GM18502 (cell line): ENCODE measurements around the gene CDC7.

ENCODE experiments used
- ATAC-seq: cut with Tn5 transposase; IDR thresholded peaks from one replicate; pipeline ENCODE4 v1.9.1; 2021; ENCODE audit warnings: mild to moderate bottlenecking; ENCODE audit not compliant: unreplicated experiment, poor library complexity

CDC7 gene

DNA sequence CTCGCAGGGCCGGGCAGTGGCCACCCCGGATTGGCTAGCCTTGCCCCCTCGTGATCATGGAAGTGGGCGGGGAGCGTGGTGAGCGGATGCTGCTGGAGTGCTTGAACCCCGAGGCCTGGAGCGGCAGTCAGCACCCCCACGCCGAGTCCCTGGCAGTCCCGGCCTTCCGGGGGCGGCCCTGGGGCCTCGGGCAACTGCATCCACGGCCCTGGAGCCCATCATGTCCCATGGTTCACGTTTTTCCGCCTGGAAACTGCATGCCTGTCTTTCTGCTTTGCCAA is 45.6 kb downstream of the CDC7 start:
- ATAC-seq, result no peak

DNA sequence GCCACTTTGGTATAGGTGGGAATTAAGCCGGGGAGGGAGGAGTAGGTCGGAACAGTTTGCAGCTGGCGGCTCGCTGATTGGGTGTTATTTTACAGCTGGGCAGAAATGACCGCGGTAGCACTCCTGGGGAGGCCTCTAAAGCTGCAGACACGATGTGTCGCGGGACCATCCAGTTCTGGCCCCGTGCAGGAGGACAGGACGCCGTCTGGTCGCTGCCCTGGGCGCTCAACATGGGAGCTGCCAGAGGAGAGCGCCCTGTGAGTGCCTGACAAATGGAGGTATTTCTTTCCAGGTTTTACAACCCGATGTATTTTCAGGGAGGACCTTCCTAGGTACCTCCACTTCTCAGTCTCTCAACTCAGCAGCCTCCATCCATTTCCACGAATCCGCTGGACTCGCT is 46.2 kb downstream of the CDC7 start:
- no peak for ATAC-seq

DNA sequence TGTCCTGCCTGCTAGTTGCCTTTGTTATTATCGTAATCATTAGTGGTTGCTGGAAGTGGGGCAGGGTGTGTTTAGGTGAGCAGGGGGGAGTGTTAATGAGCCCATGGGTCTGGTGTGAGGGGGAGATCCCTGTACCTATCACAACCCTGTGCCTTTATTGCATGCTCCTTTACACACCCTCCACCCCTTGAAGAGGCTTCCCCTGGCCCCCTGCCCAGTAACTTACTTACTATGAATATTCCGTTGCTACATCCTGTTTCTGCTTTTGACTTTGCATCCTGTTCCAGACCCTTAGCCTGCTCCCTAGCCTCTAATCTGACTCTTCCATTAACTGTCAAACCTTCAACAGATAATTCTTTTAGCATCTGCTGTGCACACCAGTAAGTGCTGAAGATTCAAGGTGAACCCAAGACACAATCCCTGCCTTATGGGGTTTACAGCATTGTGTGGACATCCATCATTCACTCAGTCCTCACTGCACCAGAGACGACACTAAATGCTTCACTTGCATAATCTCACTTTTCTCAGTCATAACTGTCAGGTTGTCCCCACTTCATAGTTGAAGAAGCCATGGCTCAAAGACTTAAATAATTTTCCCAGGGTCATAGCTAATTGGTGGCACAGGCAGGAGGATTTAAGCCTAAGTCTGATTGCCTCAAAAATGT is 47.9 kb downstream of the CDC7 start:
- ATAC-seq, result peak; percentile 57

DNA sequence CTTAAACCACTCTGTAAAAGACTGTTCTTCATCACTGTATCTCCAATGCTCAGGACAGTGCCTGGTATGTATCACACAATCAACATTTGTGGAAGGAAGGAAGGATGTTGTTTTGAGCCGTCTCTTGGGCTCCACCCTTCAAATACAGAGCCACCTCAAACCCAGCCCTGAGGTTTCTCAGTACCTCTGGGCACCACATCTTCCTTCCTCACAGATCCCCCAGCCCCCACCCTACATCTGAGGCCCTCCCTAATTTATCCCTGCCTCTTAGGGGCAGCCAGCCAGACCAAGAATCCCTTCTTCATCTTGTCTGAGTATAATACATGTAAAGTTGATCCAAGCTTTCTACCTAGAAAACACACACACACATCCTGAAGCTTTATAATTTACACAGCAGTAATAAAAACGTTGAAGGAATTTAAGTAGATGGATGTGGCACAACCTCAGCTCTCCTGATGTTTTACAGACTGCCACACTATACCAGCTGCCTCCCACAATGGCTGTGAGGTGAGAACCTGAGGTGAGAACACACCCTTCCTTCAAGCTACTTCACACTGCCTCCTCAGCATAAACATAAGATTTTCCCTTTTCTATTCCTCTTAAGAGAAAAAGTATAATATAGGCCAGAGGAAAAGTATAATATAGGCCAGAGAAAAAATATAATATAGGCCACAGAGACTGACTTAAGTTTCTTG is 48.5 kb downstream of the CDC7 start:
- ATAC-seq, result peak; percentile 61

DNA sequence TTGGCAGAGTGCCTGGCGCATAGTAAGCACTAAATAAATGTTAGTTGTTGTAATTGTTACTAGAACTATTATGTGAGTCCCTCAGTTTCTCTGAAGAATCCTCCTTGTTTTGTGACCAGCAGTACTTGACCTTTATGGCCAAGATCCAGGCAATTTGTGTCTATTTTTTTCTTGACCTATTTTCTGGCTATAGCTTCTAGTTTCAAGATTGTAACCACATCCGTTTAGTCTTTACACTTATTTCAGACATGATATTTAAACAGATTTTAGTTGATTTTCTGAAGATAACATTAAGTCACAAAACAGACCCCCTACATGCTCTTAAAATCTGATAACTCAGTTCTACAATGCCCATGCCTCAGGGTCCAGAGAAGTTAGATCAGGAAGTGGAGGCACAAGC is 50.3 kb downstream of the CDC7 start:
- no peak for ATAC-seq

DNA sequence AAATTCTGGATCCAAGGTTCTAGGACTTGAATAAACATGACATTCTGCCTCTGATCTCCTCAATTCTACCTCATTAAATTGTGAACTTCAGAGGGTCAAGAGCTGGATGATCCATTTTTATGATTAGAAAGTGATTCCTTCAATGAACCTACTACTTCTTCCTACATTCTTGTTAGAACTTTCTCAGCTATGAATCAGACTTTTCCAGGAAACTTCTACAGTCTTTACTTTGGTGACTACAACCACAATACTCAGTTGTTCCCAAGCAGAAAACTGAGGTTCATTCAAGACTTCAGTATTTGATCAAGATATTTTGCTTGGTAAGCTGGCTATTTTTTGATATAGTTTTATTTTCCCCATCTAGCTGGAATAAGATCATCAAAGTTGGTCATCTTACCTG is 51.4 kb downstream of the CDC7 start:
- no peak for ATAC-seq

DNA sequence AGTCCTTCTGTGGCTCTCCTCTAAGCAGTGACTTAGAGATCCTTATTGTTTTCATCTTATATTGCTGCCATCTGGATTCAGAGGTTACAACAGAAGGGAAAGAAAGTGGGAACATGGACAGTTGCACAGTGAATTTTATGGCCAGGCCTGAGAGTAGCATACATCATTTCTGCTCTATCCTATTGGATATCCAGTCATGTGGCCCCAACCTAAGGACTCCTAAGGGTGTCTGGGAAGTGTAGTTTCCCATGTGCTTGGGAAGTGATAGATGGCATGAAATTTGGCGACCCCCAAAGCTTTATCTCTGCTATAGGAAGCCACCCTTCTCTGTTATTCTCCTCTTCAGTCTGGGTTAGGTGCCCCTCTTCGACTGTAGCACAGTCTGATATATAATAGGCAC is 51.9 kb downstream of the CDC7 start:
- ATAC-seq, result no peak

DNA sequence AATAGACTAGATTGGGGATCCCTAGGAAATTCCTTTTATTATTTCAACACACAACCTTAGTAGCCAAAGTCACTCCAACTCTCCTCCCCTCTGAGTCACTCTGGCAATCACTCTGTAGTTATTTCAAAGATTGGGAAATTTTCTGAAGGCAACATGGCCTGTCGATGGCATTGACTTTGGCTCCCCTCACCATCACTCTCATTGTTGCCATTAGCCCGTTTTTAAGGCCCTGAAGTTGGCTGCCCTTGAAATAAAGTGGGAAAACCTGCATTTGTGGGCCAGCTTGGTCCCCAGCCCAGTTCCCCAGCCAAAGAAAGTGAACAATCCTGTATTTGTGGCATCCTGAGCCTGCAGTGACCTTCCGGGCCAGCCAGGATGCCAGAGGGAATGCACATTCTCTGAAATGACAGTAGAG is 52.5 kb downstream of the CDC7 start:
- ATAC-seq, result no peak

DNA sequence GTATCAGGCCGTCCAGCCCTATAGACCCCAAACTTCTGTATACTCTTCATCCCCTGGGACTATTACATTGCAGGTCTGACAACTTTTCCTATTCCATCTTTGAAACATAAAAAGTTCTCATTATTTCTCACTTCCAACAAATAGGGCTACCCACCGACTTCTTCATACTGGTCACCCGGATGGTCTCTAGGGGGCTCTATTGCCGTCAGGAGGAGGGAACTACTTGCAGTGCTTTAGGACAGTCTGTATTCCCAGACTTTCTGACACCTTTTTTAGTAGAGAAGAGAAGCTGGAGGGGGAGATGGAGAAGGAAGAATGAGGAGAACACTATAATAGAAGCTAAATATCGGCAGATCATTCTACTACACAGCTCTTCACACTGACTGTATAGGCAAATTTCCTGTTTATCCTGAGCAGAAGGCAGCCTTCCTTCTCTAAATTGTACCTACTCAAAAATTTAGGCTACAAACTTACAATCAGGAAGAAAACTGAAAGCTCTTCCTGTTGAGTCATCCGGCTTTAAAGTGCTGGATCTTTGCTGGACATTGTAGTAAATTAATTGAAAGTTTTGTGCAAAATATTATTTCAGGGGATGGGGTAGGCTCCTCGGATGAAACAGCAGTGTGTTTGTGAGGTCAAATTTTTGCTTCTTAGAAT is 54.6 kb downstream of the CDC7 start:
- ATAC-seq, result no peak

DNA sequence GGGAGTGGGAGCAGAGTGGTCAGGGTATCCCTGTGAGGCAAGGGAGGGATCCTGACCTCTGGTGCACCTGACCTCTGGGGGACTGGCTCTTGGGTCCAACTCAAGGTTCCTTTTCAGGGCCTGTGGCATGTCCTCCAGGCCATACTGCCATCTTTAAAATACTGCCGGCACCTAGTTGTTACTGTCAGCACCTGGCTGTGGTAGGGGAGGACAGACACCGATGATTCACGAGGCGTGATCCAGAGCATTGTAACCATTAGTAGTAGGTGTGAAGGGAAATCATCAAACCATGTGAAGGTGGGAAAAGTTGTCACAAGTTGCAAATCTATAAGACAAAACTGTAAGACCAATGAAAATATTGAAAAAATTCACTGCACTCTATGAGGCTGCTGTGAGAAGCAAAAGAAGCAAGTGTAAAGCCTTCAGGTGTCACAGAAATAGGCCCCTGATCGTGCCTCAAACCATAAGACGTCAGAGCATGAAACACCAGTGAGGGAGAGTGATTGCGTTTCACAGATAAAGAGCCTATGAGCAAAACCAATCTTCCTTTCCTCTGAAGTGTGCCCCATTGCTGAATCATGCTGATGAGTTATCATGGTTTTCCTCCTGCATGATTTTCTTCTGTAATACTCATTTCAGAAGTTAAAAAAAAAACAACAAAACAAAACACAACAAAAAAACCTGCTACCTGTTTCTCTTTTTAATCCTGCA is 55.3 kb downstream of the CDC7 start:
- ATAC-seq, result peak; percentile 69

DNA sequence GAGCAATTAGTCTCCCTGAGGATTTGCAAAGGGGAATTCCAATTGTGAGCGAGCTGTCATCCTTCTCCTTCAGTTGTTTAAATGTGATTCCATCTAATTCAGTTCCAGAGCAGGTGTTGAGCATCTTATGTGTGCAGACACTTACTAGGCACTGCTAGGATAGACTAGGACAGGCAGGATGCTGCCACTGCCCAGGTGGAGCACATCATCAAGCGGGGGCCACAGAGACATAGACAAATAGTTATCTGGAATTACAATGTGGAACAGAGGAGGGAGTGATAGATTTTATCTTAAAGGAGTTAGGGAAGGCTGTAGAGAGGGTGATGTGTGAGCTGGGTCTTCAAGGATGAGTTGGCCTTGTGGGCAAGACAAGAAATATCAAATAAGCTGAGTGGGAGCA is 55.9 kb downstream of the CDC7 start:
- peak; percentile 8 for ATAC-seq

DNA sequence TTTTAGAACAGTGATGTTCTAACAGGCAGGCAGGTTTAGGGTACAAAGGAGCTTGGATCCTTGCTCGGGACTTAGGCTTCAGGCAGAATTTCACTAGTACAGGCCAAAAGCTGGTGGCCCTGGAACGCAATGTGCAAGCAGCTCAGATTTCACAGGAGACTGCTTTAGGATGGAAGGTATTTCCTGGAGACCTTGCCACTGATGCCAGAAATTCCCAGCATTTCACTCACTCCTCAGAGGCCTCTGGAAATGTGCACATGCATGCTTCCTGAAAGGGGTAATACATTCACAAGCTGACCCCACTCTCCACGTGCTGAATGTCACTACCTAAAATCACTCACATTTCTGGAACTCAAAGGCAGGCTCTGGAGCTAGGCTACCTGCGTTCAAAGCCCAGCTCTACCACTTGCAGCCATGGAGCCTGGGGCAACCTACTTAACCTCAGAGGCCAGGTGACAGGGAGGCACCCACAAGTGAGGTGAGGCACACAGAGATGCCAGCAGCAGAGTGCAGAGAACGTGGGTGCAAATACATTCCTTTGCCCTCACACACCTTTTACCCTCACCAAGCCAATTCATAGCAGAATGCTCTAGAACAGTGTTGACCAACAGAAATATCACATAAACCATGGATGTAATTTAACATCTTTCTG is 56.5 kb downstream of the CDC7 start:
- no peak for ATAC-seq

DNA sequence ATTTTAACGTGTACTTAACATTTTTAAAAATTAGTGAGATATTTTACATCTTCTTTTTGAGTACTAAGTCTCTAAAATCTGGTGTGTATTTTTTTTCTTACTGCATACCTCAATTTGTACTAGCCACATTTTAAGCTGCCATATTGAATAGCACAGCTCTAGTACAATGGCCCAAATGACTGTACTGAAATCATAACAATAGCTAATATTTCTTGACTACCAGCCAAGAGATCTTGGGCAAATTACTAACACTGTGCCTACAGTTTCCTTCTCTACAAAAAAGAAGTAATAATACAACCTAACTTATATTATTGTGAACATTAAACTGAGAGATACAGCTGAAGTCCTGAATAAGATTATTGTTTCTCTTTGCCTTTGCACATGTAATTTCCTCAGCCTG is 57.2 kb downstream of the CDC7 start:
- ATAC-seq, result no peak

DNA sequence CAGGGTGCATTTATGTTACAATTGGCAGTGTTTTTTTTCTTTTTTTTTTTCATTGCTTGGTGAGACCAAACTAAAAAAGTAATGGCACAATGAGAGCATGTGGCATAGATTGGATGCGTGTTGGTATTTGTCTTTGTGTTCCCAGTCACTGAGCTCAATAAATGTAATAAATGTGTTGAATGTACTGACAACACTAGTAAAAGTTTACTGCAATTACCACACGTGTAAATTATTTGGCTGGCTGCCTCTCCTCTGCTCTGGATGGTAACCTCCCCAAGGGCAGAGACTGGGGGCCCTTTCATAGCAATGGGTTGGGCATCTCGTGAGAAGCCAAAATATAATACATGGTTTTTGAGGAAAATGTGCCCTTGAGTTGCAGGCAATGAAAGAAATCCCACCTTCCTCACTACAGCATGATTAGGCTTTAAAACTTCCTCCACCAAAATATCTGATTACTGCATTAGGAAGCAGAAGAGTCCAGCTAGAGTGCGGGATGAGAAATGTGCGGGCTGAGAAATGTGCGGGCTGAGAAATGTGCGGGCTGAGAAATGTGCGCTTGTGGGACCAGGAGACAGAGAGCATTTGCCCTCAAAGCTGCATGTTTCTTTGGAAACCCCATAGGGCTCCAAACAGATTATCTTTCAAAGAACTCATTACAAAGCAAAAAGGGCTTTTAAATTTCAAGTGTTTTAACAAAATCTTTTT is 58.5 kb downstream of the CDC7 start:
- no peak for ATAC-seq

DNA sequence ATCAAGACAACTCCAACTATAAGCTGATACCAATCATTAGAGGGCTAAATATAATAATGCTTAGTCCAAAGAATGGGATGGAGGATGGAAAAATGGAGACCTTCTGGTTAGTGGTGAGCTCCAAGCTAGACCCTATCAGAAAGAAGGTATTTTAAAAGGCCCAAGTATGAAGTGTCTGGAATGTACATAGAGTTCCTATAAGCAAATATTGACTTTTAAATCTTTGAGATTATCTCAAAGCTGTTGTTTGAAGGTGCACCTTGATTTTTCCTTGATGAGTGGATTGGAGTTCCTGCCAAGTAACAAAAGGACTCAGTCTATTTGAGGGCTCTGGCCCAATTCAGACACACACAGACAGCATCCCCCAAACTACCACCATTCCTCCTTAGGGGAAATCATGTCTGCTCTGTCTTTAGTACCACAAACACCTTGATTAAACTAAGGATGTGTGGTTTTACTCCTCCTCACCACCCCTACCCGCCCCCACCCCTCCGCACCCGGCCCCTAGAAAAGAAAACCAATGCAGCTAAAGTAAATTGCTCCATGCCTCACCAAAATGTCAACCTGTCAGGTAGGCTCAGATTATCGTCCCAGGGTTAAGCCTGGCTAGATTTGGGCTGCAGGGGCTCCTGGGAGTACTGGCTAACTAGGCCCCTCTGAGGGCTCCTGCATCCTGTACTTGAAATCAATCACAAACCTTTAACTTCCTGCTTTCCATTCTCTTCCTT is 59.4 kb downstream of the CDC7 start:
- no peak for ATAC-seq

DNA sequence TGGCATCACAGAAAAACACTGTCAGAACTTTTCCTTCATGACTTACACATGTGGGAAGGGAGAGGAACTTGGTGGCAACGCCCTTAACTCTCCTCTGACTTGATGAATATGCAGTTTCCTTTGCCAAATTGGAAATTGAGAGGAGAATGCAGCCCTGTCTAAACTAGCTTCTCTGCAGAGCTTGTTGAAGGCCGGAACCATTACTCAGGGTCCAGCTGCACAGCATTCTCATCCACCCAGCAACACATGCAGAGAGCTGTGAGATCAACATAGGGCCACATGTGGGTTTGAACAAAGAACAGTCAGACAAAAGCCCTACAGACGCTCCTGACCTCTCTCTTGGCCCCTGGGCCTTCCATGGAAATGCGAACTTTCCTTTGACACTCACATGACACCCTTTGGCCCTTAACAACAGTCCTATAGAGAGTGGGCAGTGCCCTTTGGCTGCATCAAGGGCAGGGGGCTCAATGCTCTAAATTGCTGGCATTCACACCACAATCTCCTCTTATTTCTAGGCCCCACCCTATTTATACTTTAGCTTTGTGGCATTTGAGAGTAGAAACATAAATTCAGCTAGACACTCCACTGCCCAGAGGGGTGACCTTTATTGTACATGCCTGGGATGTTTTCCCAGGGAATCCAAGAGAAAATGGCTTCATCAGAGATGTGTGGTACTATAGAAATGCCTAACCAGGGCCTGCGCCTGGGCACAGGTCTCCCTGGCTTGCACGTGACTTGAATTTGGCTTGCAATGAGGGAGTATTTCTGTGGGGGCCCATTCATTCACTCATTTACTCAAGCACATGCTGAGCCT is 64.4 kb downstream of the CDC7 start:
- ATAC-seq, result no peak

DNA sequence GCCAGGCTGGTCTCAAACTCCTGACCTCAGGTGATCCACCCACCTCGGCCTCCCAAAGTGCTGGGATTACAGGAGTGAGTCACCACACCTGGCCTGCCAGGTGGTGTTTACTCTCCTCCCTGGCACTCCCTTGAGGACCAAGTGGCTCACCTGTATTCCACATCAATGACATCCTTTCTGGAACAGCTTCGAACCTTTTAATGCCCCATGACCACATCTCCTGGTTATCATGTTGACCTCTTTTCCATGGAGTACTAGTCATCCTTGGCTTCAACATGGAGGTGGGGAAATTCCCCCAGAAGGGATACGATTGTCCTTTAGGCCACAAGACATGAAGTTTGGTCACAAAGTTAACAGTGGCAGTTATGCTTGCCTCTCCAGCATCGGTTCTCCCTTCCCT is 66.9 kb downstream of the CDC7 start:
- no peak for ATAC-seq

DNA sequence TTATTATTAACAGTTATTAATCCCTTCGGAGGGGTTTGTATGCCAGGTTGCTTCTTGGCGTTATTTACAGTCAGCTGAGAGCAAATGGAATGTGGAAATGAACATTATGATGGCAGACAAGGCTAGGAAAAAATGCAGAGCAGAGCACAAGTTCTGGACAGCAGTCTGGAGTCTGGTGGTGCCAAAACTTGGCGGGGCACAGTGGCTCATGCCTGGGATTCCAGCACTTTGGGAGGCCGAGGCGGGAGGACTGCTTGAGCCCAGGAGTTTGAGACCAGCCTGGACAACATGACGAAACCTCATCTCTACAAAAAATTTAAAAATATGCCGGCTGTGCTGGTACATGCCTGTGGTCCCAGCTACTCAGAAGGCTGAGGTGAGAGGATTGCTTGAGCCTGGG is 67.6 kb downstream of the CDC7 start:
- ATAC-seq, result no peak
